Measurements from ENCODE around the gene DDO.
"Not testable (repeated sequence)": the region's sequence is repeated elsewhere in the genome, so short reads cannot be mapped to it uniquely, and the experiment has no call there.

The DDO gene

GRCh38 chr6:110415086-110415916 lies at the start of gene DDO:
TSS of gene DDO (minus strand) at chr6:110415575. CDS start at chr6:110413462, 2,113 bp downstream.
- peak within 1 kb of the TSS in 1 of 11 experiments; percentile 17; a peak in 1 of 22 replicates for H3K4me2 ChIP-seq

GRCh38 chr6:110462884-110463481 lies 47.6 kb upstream of the DDO start:
- H3K36me3 ChIP-seq: peaks cover 0 to 18% (median 10%) of the 10 kb centered on the region in 11 experiments; a peak in 10 of 22 replicates
- H3K27ac ChIP-seq: no peak overlapping the region
- no peak overlapping the region for H3K4me2 ChIP-seq
- H3K27me3 ChIP-seq: no peaks in the 10 kb centered on the region
- H3K9ac ChIP-seq: no peak overlapping the region
- H3K4me1 ChIP-seq: 0 out of 20 replicates have a peak, but pooled peaks cover 0 to under 1% (median 0%) of the 10 kb centered on the region in 10 experiments
- H3K9me3 ChIP-seq (replicated peaks in 1 of 11): peaks cover 58 to 84% (median 73%) of the 10 kb centered on the region in 11 experiments
- no peak overlapping the region for H3K4me3 ChIP-seq
- no peaks in the 10 kb centered on the region; a peak in 1 of 22 replicates for H4K20me1 ChIP-seq
- TF ChIP-seq Cebpa-rat (IDR thresholded peaks at IDR 0.05): no peak

More at GRCh38 chr6:110415086-110415916, at the start of gene DDO:
- no peak within 1 kb of the TSS for H3K27ac ChIP-seq
- no peaks in the 10 kb centered on the region for H3K27me3 ChIP-seq
- peaks cover 0 to 12% (median 6%) of the 10 kb centered on the region in 11 experiments; a peak in 8 of 22 replicates for H3K9me3 ChIP-seq (replicated peaks in 1 of 11)
- H3K4me3 ChIP-seq: no peak within 1 kb of the TSS
- no peaks in the 10 kb centered on the region for H3K36me3 ChIP-seq
- TF ChIP-seq Cebpa-rat (IDR thresholded peaks at IDR 0.05): no peak
- H3K4me1 ChIP-seq: peaks cover 0 to 23% (median 17%) of the 10 kb centered on the region in 10 experiments; a peak in 14 of 20 replicates
- H4K20me1 ChIP-seq: no peaks in the 10 kb centered on the region
- H3K9ac ChIP-seq: no peak within 1 kb of the TSS

GRCh38 chr6:110461376-110461775 lies 46.0 kb upstream of the DDO start:
- Histone ChIP-seq H3K9me3 (replicated peaks in 1 of 11) (peaks cover 63 to 85% (median 74%) of the 10 kb centered on the region in 11 experiments), H3K36me3 (peaks cover 3 to 26% (median 14%) of the 10 kb centered on the region in 11 experiments; a peak in 18 of 22 replicates), H3K27me3 (no peaks in the 10 kb centered on the region), H3K27ac (no peak overlapping the region), H4K20me1 (no peaks in the 10 kb centered on the region; a peak in 1 of 22 replicates), H3K4me1 (peaks cover 0 to 5% (median 0%) of the 10 kb centered on the region in 10 experiments; a peak in 1 of 20 replicates), H3K4me3 (no peak overlapping the region), H3K4me2 (no peak overlapping the region), H3K9ac (no peak overlapping the region)
- no peak for TF ChIP-seq Cebpa-rat (IDR thresholded peaks at IDR 0.05)

GRCh38 chr6:110459137-110459536 lies 43.8 kb upstream of the DDO start:
- Histone ChIP-seq H3K4me3 (no peak overlapping the region), H3K4me1 (peaks cover 0 to 5% (median 0%) of the 10 kb centered on the region in 10 experiments; a peak in 1 of 20 replicates), H3K4me2 (no peak overlapping the region), H3K27ac (no peak overlapping the region), H4K20me1 (no peaks in the 10 kb centered on the region; a peak in 1 of 22 replicates), H3K9me3 (replicated peaks in 1 of 11) (peaks cover 43 to 70% (median 57%) of the 10 kb centered on the region in 11 experiments), H3K9ac (no peak overlapping the region), H3K27me3 (no peaks in the 10 kb centered on the region), H3K36me3 (peaks cover 8 to 39% (median 28%) of the 10 kb centered on the region in 11 experiments; a peak in 20 of 22 replicates)
- no peak for TF ChIP-seq Cebpa-rat (IDR thresholded peaks at IDR 0.05)

GRCh38 chr6:110458476-110458875 lies 43.1 kb upstream of the DDO start:
- no peaks in the 10 kb centered on the region for H3K27me3 ChIP-seq
- H3K4me2 ChIP-seq: no peak overlapping the region
- no peak overlapping the region for H3K9ac ChIP-seq
- no peak overlapping the region for H3K27ac ChIP-seq
- no peak overlapping the region for H3K4me3 ChIP-seq
- TF ChIP-seq Cebpa-rat (IDR thresholded peaks at IDR 0.05): no peak
- H4K20me1 ChIP-seq: no peaks in the 10 kb centered on the region; a peak in 1 of 22 replicates
- H3K9me3 ChIP-seq (replicated peaks in 1 of 11): peaks cover 37 to 67% (median 52%) of the 10 kb centered on the region in 11 experiments
- peaks cover 12 to 40% (median 33%) of the 10 kb centered on the region in 11 experiments; a peak in 20 of 22 replicates for H3K36me3 ChIP-seq
- H3K4me1 ChIP-seq: peaks cover 0 to 5% (median 0%) of the 10 kb centered on the region in 10 experiments; a peak in 1 of 20 replicates

- H3K4me2 ChIP-seq: peak overlapping the region in 1 of 11 experiments; percentile 3; a peak in 1 of 22 replicates
- not testable (repeated sequence) for H3K4me1 ChIP-seq, H3K9ac ChIP-seq, H3K27me3 ChIP-seq, H3K4me3 ChIP-seq, H4K20me1 ChIP-seq, H3K27ac ChIP-seq
- H3K9me3 ChIP-seq (replicated peaks in 1 of 11): peaks cover 29 to 58% (median 44%) of the 10 kb centered on the region in 11 experiments
- H3K36me3 ChIP-seq: peaks cover 12 to 40% (median 32%) of the 10 kb centered on the region in 11 experiments; a peak in 20 of 22 replicates
Measured at GRCh38 chr6:110457567-110458175, 42.3 kb upstream of the DDO start.

GRCh38 chr6:110456694-110457093 lies 41.3 kb upstream of the DDO start:
- Histone ChIP-seq H3K9ac (no peak overlapping the region), H3K4me1 (peaks cover 0 to 17% (median 3%) of the 10 kb centered on the region in 10 experiments; a peak in 10 of 20 replicates), H3K27ac (no peak overlapping the region), H3K4me2 (no peak overlapping the region), H3K27me3 (no peaks in the 10 kb centered on the region), H3K36me3 (peaks cover 12 to 38% (median 32%) of the 10 kb centered on the region in 11 experiments; a peak in 20 of 22 replicates), H3K4me3 (no peak overlapping the region), H4K20me1 (no peaks in the 10 kb centered on the region; a peak in 1 of 22 replicates), H3K9me3 (replicated peaks in 1 of 11) (peaks cover 19 to 49% (median 36%) of the 10 kb centered on the region in 11 experiments)
- TF ChIP-seq Cebpa-rat (IDR thresholded peaks at IDR 0.05): no peak

- Histone ChIP-seq H3K4me1 (peaks cover 24 to 58% (median 47%) of the 10 kb centered on the region in 10 experiments), H3K9ac (peak overlapping the region in 5 of 11 experiments; percentile 9 to 66 (median 31); a peak in 6 of 22 replicates), H3K27me3 (no peaks in the 10 kb centered on the region), H3K27ac (peak overlapping the region in 8 of 11 experiments; percentile 27 to 83 (median 60); a peak in 13 of 22 replicates), H3K4me3 (no peak overlapping the region), H3K9me3 (replicated peaks in 1 of 11) (peaks cover 0 to 31% (median 10%) of the 10 kb centered on the region in 11 experiments; a peak in 13 of 22 replicates), H4K20me1 (no peaks in the 10 kb centered on the region), H3K4me2 (peak overlapping the region; percentile 17 to 93 (median 82); a peak in 20 of 22 replicates), H3K36me3 (peaks cover 0 to 48% (median 24%) of the 10 kb centered on the region in 11 experiments; a peak in 18 of 22 replicates)
- TF ChIP-seq Cebpa-rat (IDR thresholded peaks at IDR 0.05): no peak
Measured at GRCh38 chr6:110449541-110449895, 34.1 kb upstream of the DDO start.

All from BLaER1 treated with 17β-estradiol and CSF1 and Interleukin-3, amounts not matched to agents 10 nM and 100 nM (cell line).